K562 (cell line): Measurements from ENCODE around the gene DNPEP.

Experiments
- ARHGAP35 ChIP-seq: fragments of 450-650 bp; IDR thresholded peaks from 2 replicates; pipeline ENCODE4 v1.6.1; 2018; ENCODE audit not compliant: partially characterized antibody
- BHLHE40 ChIP-seq: IDR thresholded peaks from 2 replicates; pipeline ENCODE4 v1.6.1; 2011; ENCODE audit warnings: low read length, improper control_type of control experiment
- BRCA1 ChIP-seq, 2 experiments: fragments of 450-650 bp in 1 of 2; sonication (generic) in 1 of 2; formaldehyde crosslinking in 1 of 2; IDR thresholded peaks; 2 replicates each; pipeline versions ENCODE4 v1.5.0 to v1.6.1; 2017 to 2020; ENCODE audit warnings: mild to moderate bottlenecking in 1 of 2, missing genetic modification reagents in 1 of 2
- GABPB1 ChIP-seq: sonication (generic); formaldehyde crosslinking; IDR thresholded peaks from 2 replicates; pipeline ENCODE4 v1.8.0; 2022; ENCODE audit warnings: mild to moderate bottlenecking, missing genetic modification reagents
- KDM1A ChIP-seq, 2 experiments: fragments of 450-650 bp; IDR thresholded peaks; 2 replicates each; pipeline ENCODE4 v1.6.1; 2016; ENCODE audit warnings: mild to moderate bottlenecking in 2 of 2
- POLR2A ChIP-seq: fragments of 450-650 bp; conservative IDR thresholded peaks from 2 replicates; pipeline ENCODE4 v1.6.1; 2016
- SMARCE1 ChIP-seq: fragments of 450-650 bp; IDR thresholded peaks from 2 replicates; pipeline ENCODE4 v1.7.1; 2016; ENCODE audit warnings: mild to moderate bottlenecking
- ZNF12 ChIP-seq: sonication (generic); formaldehyde crosslinking; IDR thresholded peaks from 2 replicates; pipeline ENCODE4 v1.4.0; 2020; ENCODE audit warnings: mild to moderate bottlenecking, missing genetic modification reagents
- TF ChIP-seq, protein P1 (sequence below), 3 experiments: IDR thresholded peaks in 2 of 3; conservative IDR thresholded peaks in 1 of 3; 2 replicates each; pipeline ENCODE4 v1.5.1; 2011 to 2012; ENCODE audit warnings: low read length in 3 of 3, mild to moderate bottlenecking in 3 of 3, control low read depth in 2 of 3, improper control_type of control experiment in 1 of 3, inconsistent platforms in 1 of 3, low read depth in 1 of 3, mixed read lengths in 1 of 3, moderate library complexity in 1 of 3; ENCODE audit not compliant: insufficient read depth in 2 of 3

DNA sequence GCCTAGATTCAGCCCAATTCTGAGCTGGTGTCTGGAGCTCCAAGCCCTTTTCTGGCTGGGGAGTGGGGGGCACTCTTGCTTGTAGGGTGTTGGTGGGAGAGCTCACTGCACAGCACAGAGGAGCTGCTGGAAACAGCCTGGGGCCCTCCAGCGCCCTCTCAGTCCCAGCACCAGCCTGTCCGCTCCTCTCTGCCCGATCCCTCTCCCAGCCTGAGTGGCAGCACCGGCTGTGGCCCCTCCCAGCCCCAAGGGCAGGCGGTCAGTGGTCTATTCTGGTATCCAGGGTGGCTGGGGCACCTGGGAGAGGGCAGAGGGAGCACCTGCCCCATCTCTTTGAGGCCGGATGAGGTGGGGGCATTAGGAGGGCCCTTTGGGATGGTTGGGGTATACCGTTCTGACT lies 17.2 kb upstream of the DNPEP start:
- TF ChIP-seq KDM1A (IDR thresholded peaks at IDR 0.05) (no peak), SMARCE1 (no peak), POLR2A (no peak), ARHGAP35 (no peak), ZNF12 (no peak), GABPB1 (no peak), BHLHE40 (no peak), BRCA1 (IDR thresholded peaks at IDR 0.05) (no peak), BRCA1 (CRISPR knock-in tag; IDR thresholded peaks at IDR 0.05) (no peak)
- TF ChIP-seq, protein P1, sequence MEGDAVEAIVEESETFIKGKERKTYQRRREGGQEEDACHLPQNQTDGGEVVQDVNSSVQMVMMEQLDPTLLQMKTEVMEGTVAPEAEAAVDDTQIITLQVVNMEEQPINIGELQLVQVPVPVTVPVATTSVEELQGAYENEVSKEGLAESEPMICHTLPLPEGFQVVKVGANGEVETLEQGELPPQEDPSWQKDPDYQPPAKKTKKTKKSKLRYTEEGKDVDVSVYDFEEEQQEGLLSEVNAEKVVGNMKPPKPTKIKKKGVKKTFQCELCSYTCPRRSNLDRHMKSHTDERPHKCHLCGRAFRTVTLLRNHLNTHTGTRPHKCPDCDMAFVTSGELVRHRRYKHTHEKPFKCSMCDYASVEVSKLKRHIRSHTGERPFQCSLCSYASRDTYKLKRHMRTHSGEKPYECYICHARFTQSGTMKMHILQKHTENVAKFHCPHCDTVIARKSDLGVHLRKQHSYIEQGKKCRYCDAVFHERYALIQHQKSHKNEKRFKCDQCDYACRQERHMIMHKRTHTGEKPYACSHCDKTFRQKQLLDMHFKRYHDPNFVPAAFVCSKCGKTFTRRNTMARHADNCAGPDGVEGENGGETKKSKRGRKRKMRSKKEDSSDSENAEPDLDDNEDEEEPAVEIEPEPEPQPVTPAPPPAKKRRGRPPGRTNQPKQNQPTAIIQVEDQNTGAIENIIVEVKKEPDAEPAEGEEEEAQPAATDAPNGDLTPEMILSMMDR (IDR thresholded peaks at IDR 0.05 in 2 of 3, conservative IDR thresholded peaks at IDR 0.05 in 1 of 3; ENCODE audit: insufficient read depth in 2 of 3, low read depth in 1 of 3, low read length in 3 of 3): no peak
